GM12874 (cell line): Measurements from ENCODE around the gene FNTB.

Experiments
- CTCF ChIP-seq: IDR thresholded peaks from 2 replicates; pipeline ENCODE4 v1.5.1; 2011; ENCODE audit warnings: low read depth, mild to moderate bottlenecking, control low read depth, low read length, moderate library complexity; ENCODE audit not compliant: insufficient read depth

The FNTB gene

GRCh38 chr14:64947710-64948611 lies 38.7 kb upstream of the FNTB start:
- no peak for TF ChIP-seq CTCF

GRCh38 chr14:64948612-64949210 lies 38.0 kb upstream of the FNTB start:
- TF ChIP-seq CTCF, result no peak

- no peak for TF ChIP-seq CTCF
These were observed 35.8 kb upstream of the FNTB start for GRCh38 chr14:64950889-64951288.

GRCh38 chr14:64951291-64951690 lies 35.4 kb upstream of the FNTB start:
- no peak for TF ChIP-seq CTCF

- no peak for TF ChIP-seq CTCF
These were observed 35.0 kb upstream of the FNTB start for GRCh38 chr14:64951724-64952123.

GRCh38 chr14:64952598-64953309 lies 33.9 kb upstream of the FNTB start:
- peak; percentile 45; the same call in 1 of the 2 replicates for TF ChIP-seq CTCF

GRCh38 chr14:64953310-64953654 lies 33.4 kb upstream of the FNTB start:
- no peak for TF ChIP-seq CTCF
